ENCODE results near the gene LRCH3.
A peak's percentile ranks its signal among the peaks of the same experiment; 100 is the strongest.

LRCH3 gene

GRCh38 chr3:197856199-197856816, 65.3 kb downstream of the LRCH3 start:
- peak overlapping the region; percentile 94 for H3K27ac ChIP-seq (ENCODE audit: low read length, poor library complexity, severe bottlenecking)
- WGBS: 83% methylated on average over 4 of the region's 8 CpGs
- no peak overlapping the region for H3K23ac ChIP-seq (ENCODE audit: low read length in 2 of 2)
- H3K4me2 ChIP-seq (ENCODE audit: low read length, poor library complexity, severe bottlenecking): no peak overlapping the region
- peak overlapping the region; percentile 55 for H2AK5ac ChIP-seq (ENCODE audit: low read length, severe bottlenecking)
- H2BK120ac ChIP-seq (ENCODE audit: low read depth, low read length): no peak overlapping the region
- no peak overlapping the region for H2AFZ ChIP-seq (ENCODE audit: low read depth, low read length)
- no peak for DNase-seq
- no peak overlapping the region for H2BK15ac ChIP-seq (ENCODE audit: low read depth, poor library complexity, severe bottlenecking)
- no peak overlapping the region for H2BK12ac ChIP-seq (ENCODE audit: low read length in 2 of 2)
- no peaks in the 10 kb centered on the region for H3K9me3 ChIP-seq (ENCODE audit: control insufficient read depth, low read length)
- H3K79me1 ChIP-seq (replicated peaks; ENCODE audit: low read length, poor library complexity, severe bottlenecking): peaks cover 11% of the 10 kb centered on the region
- H3K14ac ChIP-seq (ENCODE audit: low read length in 2 of 2): no peak overlapping the region
- H3K4me3 ChIP-seq (ENCODE audit: insufficient read depth in 1 of 2, low read depth in 1 of 2, low read length in 2 of 2): no peak overlapping the region
- H3K27me3 ChIP-seq (ENCODE audit: control insufficient read depth in 1 of 2, insufficient read depth in 1 of 2, low read length in 2 of 2): no peaks in the 10 kb centered on the region
- peaks cover 5 to 91% of the 10 kb centered on the region in 2 experiments for H3K36me3 ChIP-seq (ENCODE audit: control insufficient read depth in 1 of 2, insufficient read depth in 2 of 2, low read depth in 1 of 2, low read length in 2 of 2)
- H4K91ac ChIP-seq (ENCODE audit: low read length): no peak overlapping the region
- no peak overlapping the region for H3K4ac ChIP-seq (ENCODE audit: low read depth in 1 of 2, low read length in 2 of 2)
- peak overlapping the region; percentile 11 for H2BK5ac ChIP-seq (ENCODE audit: low read depth, low read length, poor library complexity, severe bottlenecking)
- no peak overlapping the region for H3K9ac ChIP-seq (ENCODE audit: low read length)
- peaks cover 6% of the 10 kb centered on the region for H3K4me1 ChIP-seq (ENCODE audit: control insufficient read depth, insufficient read depth, low read depth, low read length)
- no peak overlapping the region for H4K8ac ChIP-seq (ENCODE audit: low read length)
- H3K18ac ChIP-seq (ENCODE audit: low read depth in 1 of 2, low read length in 2 of 2): no peak overlapping the region

GRCh38 chr3:197858133-197858532, 67.1 kb downstream of the LRCH3 start:
- Histone ChIP-seq H3K4ac (ENCODE audit: low read depth in 1 of 2, low read length in 2 of 2) (no peak overlapping the region), H3K36me3 (ENCODE audit: control insufficient read depth in 1 of 2, insufficient read depth in 2 of 2, low read depth in 1 of 2, low read length in 2 of 2) (peaks cover 3 to 83% of the 10 kb centered on the region in 2 experiments), H4K91ac (ENCODE audit: low read length) (no peak overlapping the region), H3K27ac (ENCODE audit: low read length, poor library complexity, severe bottlenecking) (no peak overlapping the region), H2AK5ac (ENCODE audit: low read length, severe bottlenecking) (no peak overlapping the region), H2BK5ac (ENCODE audit: low read depth, low read length, poor library complexity, severe bottlenecking) (no peak overlapping the region), H4K8ac (ENCODE audit: low read length) (no peak overlapping the region), H3K4me1 (ENCODE audit: control insufficient read depth, insufficient read depth, low read depth, low read length) (peaks cover 6% of the 10 kb centered on the region), H3K14ac (ENCODE audit: low read length in 2 of 2) (no peak overlapping the region), H3K27me3 (ENCODE audit: control insufficient read depth in 1 of 2, insufficient read depth in 1 of 2, low read length in 2 of 2) (no peaks in the 10 kb centered on the region), H3K9me3 (ENCODE audit: control insufficient read depth, low read length) (no peaks in the 10 kb centered on the region), H3K23ac (ENCODE audit: low read length in 2 of 2) (no peak overlapping the region), H3K18ac (ENCODE audit: low read depth in 1 of 2, low read length in 2 of 2) (no peak overlapping the region), H3K4me3 (ENCODE audit: insufficient read depth in 1 of 2, low read depth in 1 of 2, low read length in 2 of 2) (no peak overlapping the region), H3K4me2 (ENCODE audit: low read length, poor library complexity, severe bottlenecking) (no peak overlapping the region), H2BK15ac (ENCODE audit: low read depth, poor library complexity, severe bottlenecking) (no peak overlapping the region), H2BK12ac (ENCODE audit: low read length in 2 of 2) (no peak overlapping the region), H2AFZ (ENCODE audit: low read depth, low read length) (no peak overlapping the region), H2BK120ac (ENCODE audit: low read depth, low read length) (no peak overlapping the region), H3K9ac (ENCODE audit: low read length) (no peak overlapping the region), H3K79me1 (replicated peaks; ENCODE audit: low read length, poor library complexity, severe bottlenecking) (peaks cover 10% of the 10 kb centered on the region)
- WGBS: no CpG with 5 or more reads among the region's 3 CpGs
- DNase-seq: no peak

- no peak overlapping the region for H3K27ac ChIP-seq (ENCODE audit: low read length, poor library complexity, severe bottlenecking)
- no peak overlapping the region for H3K4me2 ChIP-seq (ENCODE audit: low read length, poor library complexity, severe bottlenecking)
- peaks cover 10% of the 10 kb centered on the region for H3K79me1 ChIP-seq (replicated peaks; ENCODE audit: low read length, poor library complexity, severe bottlenecking)
- H2BK5ac ChIP-seq (ENCODE audit: low read depth, low read length, poor library complexity, severe bottlenecking): no peak overlapping the region
- H4K8ac ChIP-seq (ENCODE audit: low read length): no peak overlapping the region
- H3K4me3 ChIP-seq (ENCODE audit: insufficient read depth in 1 of 2, low read depth in 1 of 2, low read length in 2 of 2): no peak overlapping the region
- H3K9me3 ChIP-seq (ENCODE audit: control insufficient read depth, low read length): no peaks in the 10 kb centered on the region
- no peak overlapping the region for H3K14ac ChIP-seq (ENCODE audit: low read length in 2 of 2)
- WGBS: 73% methylated on average over 3 of the region's 3 CpGs
- H3K27me3 ChIP-seq (ENCODE audit: control insufficient read depth in 1 of 2, insufficient read depth in 1 of 2, low read length in 2 of 2): no peaks in the 10 kb centered on the region
- H2BK15ac ChIP-seq (ENCODE audit: low read depth, poor library complexity, severe bottlenecking): no peak overlapping the region
- peaks cover 4% of the 10 kb centered on the region for H3K4me1 ChIP-seq (ENCODE audit: control insufficient read depth, insufficient read depth, low read depth, low read length)
- no peak overlapping the region for H4K91ac ChIP-seq (ENCODE audit: low read length)
- H3K23ac ChIP-seq (ENCODE audit: low read length in 2 of 2): no peak overlapping the region
- no peak overlapping the region for H2AK5ac ChIP-seq (ENCODE audit: low read length, severe bottlenecking)
- H3K36me3 ChIP-seq (ENCODE audit: control insufficient read depth in 1 of 2, insufficient read depth in 2 of 2, low read depth in 1 of 2, low read length in 2 of 2): peaks cover 3 to 78% of the 10 kb centered on the region in 2 experiments
- H3K9ac ChIP-seq (ENCODE audit: low read length): no peak overlapping the region
- no peak overlapping the region for H3K4ac ChIP-seq (ENCODE audit: low read depth in 1 of 2, low read length in 2 of 2)
- no peak overlapping the region for H3K18ac ChIP-seq (ENCODE audit: low read depth in 1 of 2, low read length in 2 of 2)
- no peak overlapping the region for H2BK120ac ChIP-seq (ENCODE audit: low read depth, low read length)
- H2BK12ac ChIP-seq (ENCODE audit: low read length in 2 of 2): no peak overlapping the region
- no peak overlapping the region for H2AFZ ChIP-seq (ENCODE audit: low read depth, low read length)
- no peak for DNase-seq
Observed at GRCh38 chr3:197858598-197858997, 67.5 kb downstream of the LRCH3 start.

- no peak overlapping the region for H3K4me2 ChIP-seq (ENCODE audit: low read length, poor library complexity, severe bottlenecking)
- H3K27me3 ChIP-seq (ENCODE audit: control insufficient read depth in 1 of 2, insufficient read depth in 1 of 2, low read length in 2 of 2): no peaks in the 10 kb centered on the region
- H3K4ac ChIP-seq (ENCODE audit: low read depth in 1 of 2, low read length in 2 of 2): no peak overlapping the region
- H3K4me3 ChIP-seq (ENCODE audit: insufficient read depth in 1 of 2, low read depth in 1 of 2, low read length in 2 of 2): no peak overlapping the region
- no peak overlapping the region for H2BK120ac ChIP-seq (ENCODE audit: low read depth, low read length)
- no peak overlapping the region for H3K9ac ChIP-seq (ENCODE audit: low read length)
- H4K8ac ChIP-seq (ENCODE audit: low read length): no peak overlapping the region
- peak overlapping the region; percentile 23 for H2BK15ac ChIP-seq (ENCODE audit: low read depth, poor library complexity, severe bottlenecking)
- H2AFZ ChIP-seq (ENCODE audit: low read depth, low read length): no peak overlapping the region
- no peaks in the 10 kb centered on the region for H3K9me3 ChIP-seq (ENCODE audit: control insufficient read depth, low read length)
- no peak overlapping the region for H2BK12ac ChIP-seq (ENCODE audit: low read length in 2 of 2)
- peaks cover 27 to 68% of the 10 kb centered on the region in 2 experiments for H3K36me3 ChIP-seq (ENCODE audit: control insufficient read depth in 1 of 2, insufficient read depth in 2 of 2, low read depth in 1 of 2, low read length in 2 of 2)
- H3K27ac ChIP-seq (ENCODE audit: low read length, poor library complexity, severe bottlenecking): no peak overlapping the region
- WGBS: 97% methylated on average over 6 of the region's 6 CpGs
- no peak overlapping the region for H2BK5ac ChIP-seq (ENCODE audit: low read depth, low read length, poor library complexity, severe bottlenecking)
- peaks cover 12% of the 10 kb centered on the region for H3K79me1 ChIP-seq (replicated peaks; ENCODE audit: low read length, poor library complexity, severe bottlenecking)
- no peak overlapping the region for H4K91ac ChIP-seq (ENCODE audit: low read length)
- H2AK5ac ChIP-seq (ENCODE audit: low read length, severe bottlenecking): no peak overlapping the region
- no peak for DNase-seq
- no peaks in the 10 kb centered on the region for H3K4me1 ChIP-seq (ENCODE audit: control insufficient read depth, insufficient read depth, low read depth, low read length)
- H3K14ac ChIP-seq (ENCODE audit: low read length in 2 of 2): no peak overlapping the region
- no peak overlapping the region for H3K18ac ChIP-seq (ENCODE audit: low read depth in 1 of 2, low read length in 2 of 2)
- no peak overlapping the region for H3K23ac ChIP-seq (ENCODE audit: low read length in 2 of 2)
Observed at GRCh38 chr3:197866035-197866434, 75.0 kb downstream of the LRCH3 start.
